HUES6 (cell line): ENCODE results near the gene ARL13B.

ENCODE experiments used
- H3K27ac ChIP-seq: 2 replicates; pipeline ENCODE4 v1.7.0; 2013; ENCODE audit warnings: low read depth, mild to moderate bottlenecking, low read length, inconsistent platforms
- H3K27me3 ChIP-seq: 2 replicates; pipeline ENCODE4 v1.6.1; 2013; ENCODE audit warnings: low read length; ENCODE audit not compliant: control insufficient read depth, insufficient read depth
- H3K36me3 ChIP-seq: 2 replicates; pipeline ENCODE4 v1.6.1; 2013; ENCODE audit warnings: low read length; ENCODE audit not compliant: control insufficient read depth, insufficient read depth
- H3K4me1 ChIP-seq: 2 replicates; pipeline ENCODE4 v1.6.1; 2013; ENCODE audit warnings: low read length; ENCODE audit not compliant: control insufficient read depth, insufficient read depth
- H3K4me3 ChIP-seq: 2 replicates; pipeline ENCODE4 v1.5.1; 2013; ENCODE audit warnings: low read depth, low read length
- H3K9ac ChIP-seq: one replicate; pipeline ENCODE4 v1.6.1; 2013; ENCODE audit warnings: mild to moderate bottlenecking, low read length
- H3K9me3 ChIP-seq: 2 replicates; pipeline ENCODE4 v1.6.1; 2013; ENCODE audit warnings: low read depth, low read length; ENCODE audit not compliant: control insufficient read depth, insufficient read depth

ARL13B gene

GRCh38 chr3:94101860-94102259 lies 121.9 kb downstream of the ARL13B start:
- peaks cover 6% of the 10 kb centered on the region for H3K36me3 ChIP-seq
- H3K9ac ChIP-seq, result no peak overlapping the region

More at GRCh38 chr3:94101860-94102259, 121.9 kb downstream of the ARL13B start:
- Histone ChIP-seq H3K4me1 (no peaks in the 10 kb centered on the region), H3K4me3 (no peak overlapping the region), H3K27ac (no peak overlapping the region), H3K27me3 (no peaks in the 10 kb centered on the region), H3K9me3 (no peaks in the 10 kb centered on the region)
